CD4-positive, alpha-beta T cell treated with Interleukin-17A for 4 hours (primary cell): ENCODE measurements around the gene LRRC32.
"Not testable (repeated sequence)": the region's sequence is repeated elsewhere in the genome, so short reads cannot be mapped to it uniquely, and the experiment has no call there.

Experiments
- DNase-seq: peaks from one replicate; pipeline ENCODE4 v3.0.0-alpha.2; 2020; ENCODE audit warnings: mixed read lengths

LRRC32 gene

DNA sequence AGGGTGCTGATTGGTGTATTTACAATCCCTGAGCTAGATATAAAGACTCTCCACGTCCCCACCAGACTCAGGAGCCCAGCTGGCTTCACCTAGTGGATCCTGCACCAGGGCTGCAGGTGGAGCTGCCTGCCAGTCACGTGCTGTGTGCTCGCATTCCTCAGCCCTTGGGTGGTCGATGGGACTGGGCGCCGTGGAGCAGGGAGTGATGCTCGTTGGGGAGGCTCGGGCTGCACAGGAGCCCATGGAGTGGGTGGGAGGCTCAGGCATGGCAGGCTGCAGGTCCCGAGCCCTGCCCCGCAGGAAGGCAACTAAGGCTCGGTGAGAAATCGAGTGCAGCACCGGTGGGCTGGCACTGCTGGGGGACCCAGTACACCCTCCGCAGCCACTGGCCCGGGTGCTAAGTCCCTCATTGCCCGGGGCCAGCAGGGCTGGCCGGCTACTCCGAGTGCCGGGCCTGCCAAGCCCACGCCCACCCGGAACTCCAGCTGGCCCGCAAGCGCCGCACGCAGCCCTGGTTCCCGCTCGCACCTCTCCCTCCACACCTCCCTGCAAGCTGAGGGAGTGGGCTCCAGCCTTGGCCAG, 61.6 kb downstream of the LRRC32 start:
- DNase-seq, result not testable (repeated sequence)

- not testable (repeated sequence) for DNase-seq
These were observed 62.3 kb downstream of the LRRC32 start for GRCh38 chr11:76608228-76608627.
